OCI-LY3 (cell line): Measurements from ENCODE around the gene TXNDC11.

Source experiments
- EZH2phosphoT487 ChIP-seq: fragments of 200-600 bp; shearing (Covaris generic); IDR thresholded peaks from 2 replicates; pipeline ENCODE4 v1.6.1; 2018; ENCODE audit warnings: antibody characterized with exemption, mixed run types, low read depth
- TF ChIP-seq, protein P1 (sequence below): fragments of 200-600, 300-600 bp; sonication (generic); IDR thresholded peaks from 2 replicates; pipeline ENCODE4 v1.5.1; 2014; ENCODE audit warnings: antibody characterized with exemption, low read length, low read depth

- TF ChIP-seq, protein P1, sequence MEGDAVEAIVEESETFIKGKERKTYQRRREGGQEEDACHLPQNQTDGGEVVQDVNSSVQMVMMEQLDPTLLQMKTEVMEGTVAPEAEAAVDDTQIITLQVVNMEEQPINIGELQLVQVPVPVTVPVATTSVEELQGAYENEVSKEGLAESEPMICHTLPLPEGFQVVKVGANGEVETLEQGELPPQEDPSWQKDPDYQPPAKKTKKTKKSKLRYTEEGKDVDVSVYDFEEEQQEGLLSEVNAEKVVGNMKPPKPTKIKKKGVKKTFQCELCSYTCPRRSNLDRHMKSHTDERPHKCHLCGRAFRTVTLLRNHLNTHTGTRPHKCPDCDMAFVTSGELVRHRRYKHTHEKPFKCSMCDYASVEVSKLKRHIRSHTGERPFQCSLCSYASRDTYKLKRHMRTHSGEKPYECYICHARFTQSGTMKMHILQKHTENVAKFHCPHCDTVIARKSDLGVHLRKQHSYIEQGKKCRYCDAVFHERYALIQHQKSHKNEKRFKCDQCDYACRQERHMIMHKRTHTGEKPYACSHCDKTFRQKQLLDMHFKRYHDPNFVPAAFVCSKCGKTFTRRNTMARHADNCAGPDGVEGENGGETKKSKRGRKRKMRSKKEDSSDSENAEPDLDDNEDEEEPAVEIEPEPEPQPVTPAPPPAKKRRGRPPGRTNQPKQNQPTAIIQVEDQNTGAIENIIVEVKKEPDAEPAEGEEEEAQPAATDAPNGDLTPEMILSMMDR = no peak
- no peak for TF ChIP-seq EZH2phosphoT487
Observed at GRCh38 chr16:11639925-11640899, 102.4 kb downstream of the TXNDC11 start.
